ENCODE data around the gene FAM237A.

- TF ChIP-seq HDGF (IDR thresholded peaks at IDR 0.05; ENCODE audit: borderline replicate concordance), result no peak
- no peak for TF ChIP-seq ARNT (IDR thresholded peaks at IDR 0.05)
- TF ChIP-seq, protein P1, sequence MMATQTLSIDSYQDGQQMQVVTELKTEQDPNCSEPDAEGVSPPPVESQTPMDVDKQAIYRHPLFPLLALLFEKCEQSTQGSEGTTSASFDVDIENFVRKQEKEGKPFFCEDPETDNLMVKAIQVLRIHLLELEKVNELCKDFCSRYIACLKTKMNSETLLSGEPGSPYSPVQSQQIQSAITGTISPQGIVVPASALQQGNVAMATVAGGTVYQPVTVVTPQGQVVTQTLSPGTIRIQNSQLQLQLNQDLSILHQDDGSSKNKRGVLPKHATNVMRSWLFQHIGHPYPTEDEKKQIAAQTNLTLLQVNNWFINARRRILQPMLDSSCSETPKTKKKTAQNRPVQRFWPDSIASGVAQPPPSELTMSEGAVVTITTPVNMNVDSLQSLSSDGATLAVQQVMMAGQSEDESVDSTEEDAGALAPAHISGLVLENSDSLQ (IDR thresholded peaks at IDR 0.05), result no peak
- TF ChIP-seq ZNF384 (IDR thresholded peaks at IDR 0.05), result no peak
- TF ChIP-seq SP1 (IDR thresholded peaks at IDR 0.05), result no peak
- no peak for TF ChIP-seq FOXA1 (IDR thresholded peaks at IDR 0.05)
- TF ChIP-seq LEF1 (IDR thresholded peaks at IDR 0.05; ENCODE audit: borderline replicate concordance), result no peak
- TF ChIP-seq FOXK2 (IDR thresholded peaks at IDR 0.05), result no peak
- TF ChIP-seq SUZ12 (IDR thresholded peaks at IDR 0.05), result no peak
Measured at GRCh38 chr2:206619011-206619410, 23.3 kb upstream of the FAM237A start.

All from HEK293T (cell line).